HG03354 (cell line): ENCODE measurements around the gene TIA1.
"Not testable (repeated sequence)": the region's sequence is repeated elsewhere in the genome, so short reads cannot be mapped to it uniquely, and the experiment has no call there.

Experiments used
- ATAC-seq: cut with Tn5 transposase; IDR thresholded peaks from one replicate; pipeline ENCODE4 v1.9.1; 2021; ENCODE audit warnings: mild to moderate bottlenecking; ENCODE audit not compliant: unreplicated experiment, poor library complexity, severe bottlenecking

Gene TIA1

DNA sequence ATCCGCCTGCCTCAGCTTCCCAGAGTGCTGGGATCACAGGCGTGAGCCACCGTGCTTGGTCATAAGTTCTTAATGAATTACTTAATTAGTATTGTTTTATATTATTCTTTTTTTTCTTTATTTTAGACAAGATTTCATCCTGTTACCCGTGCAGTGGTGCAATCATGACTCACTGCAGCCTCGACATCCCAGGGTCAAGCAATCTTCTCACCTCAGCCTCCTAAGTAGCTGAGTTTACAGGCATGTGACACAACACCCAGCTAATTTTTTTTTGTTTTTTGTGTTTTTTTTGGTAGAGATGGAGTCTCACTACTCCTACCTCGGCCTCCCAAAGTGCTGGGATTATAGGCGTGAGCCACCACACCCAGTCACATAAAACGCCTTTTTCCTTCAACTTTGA lies 74.9 kb downstream of the TIA1 start:
- ATAC-seq: no peak

GRCh38 chr2:70169654-70170245 lies 78.7 kb downstream of the TIA1 start:
- not testable (repeated sequence) for ATAC-seq

DNA sequence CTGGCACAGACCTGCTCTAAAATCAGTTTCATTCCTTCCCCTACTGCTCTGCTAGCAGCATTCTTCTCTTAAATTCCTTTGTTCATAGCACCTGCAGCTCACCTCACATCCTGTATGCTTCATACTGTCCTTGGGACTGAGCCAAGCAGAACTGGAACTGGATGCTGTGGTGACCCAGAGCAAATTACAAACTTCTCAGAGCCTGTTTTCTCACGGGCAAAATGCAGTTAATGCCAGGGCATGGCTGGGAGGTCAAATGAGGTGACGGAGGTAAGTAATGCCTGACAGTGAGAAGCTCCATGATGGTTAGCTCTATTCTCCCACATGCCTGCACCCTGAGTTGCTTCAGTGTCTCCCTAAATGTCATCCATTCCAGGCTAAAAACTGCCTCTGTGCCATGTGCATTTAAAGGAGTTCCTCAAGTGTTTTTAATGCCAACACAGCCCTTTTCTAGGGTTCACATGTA lies 87.3 kb downstream of the TIA1 start:
- ATAC-seq: peak; percentile 81

DNA sequence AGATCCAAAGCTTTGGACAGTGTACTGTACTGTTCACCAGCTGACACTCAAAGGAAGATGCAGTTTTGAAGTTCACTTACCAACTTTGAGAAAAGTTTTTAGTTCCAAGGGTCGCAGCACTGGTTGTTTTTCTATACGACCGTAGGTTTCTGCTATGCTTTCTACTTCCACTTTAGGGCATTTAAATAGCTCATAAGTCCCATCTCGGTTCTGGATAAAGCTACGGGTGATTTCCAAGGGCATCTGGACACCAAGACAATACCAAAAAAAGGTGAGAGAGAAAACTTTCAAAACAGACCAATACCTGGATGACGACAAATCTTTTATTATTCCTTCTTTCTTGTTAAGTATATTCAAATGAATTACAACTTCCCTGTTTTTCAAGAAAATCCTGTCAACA lies 87.9 kb downstream of the TIA1 start:
- no peak for ATAC-seq
